AG04449 (cell line): ENCODE results near the gene ARRDC5.
"Not testable (repeated sequence)": the region's sequence is repeated elsewhere in the genome, so short reads cannot be mapped to it uniquely, and the experiment has no call there.

Source experiments
- CTCF ChIA-PET: fragments of 350-600 bp; formaldehyde crosslinking; extraction: SDS; loops from one replicate; lab custom pipeline; 2021; ENCODE audit warnings: antibody characterized with exemption; lab: Yijun Ruan, JAX
- POLR2A ChIA-PET: fragments of 400-600, 350-600 bp; formaldehyde crosslinking; extraction: SDS; loops from one replicate; lab custom pipeline; 2020; ENCODE audit warnings: antibody characterized with exemption, inconsistent platforms; lab: Yijun Ruan, JAX
- DNase-seq: peaks from one replicate; pipeline ENCODE4 v3.0.0-alpha.2; 2010; ENCODE audit warnings: low read depth, low spot score
- H3K4me3 ChIP-seq: 2 replicates; pipeline ENCODE4 v1.5.1; 2011; ENCODE audit warnings: low read depth, mild to moderate bottlenecking, control low read depth, low read length
- CTCF ChIP-seq: IDR thresholded peaks from one replicate; pipeline ENCODE4 v1.5.1; 2011; ENCODE audit warnings: mild to moderate bottlenecking, moderate library complexity, low read length, control low read depth, inconsistent platforms; ENCODE audit not compliant: insufficient read depth; ENCODE audit errors: missing control alignments

ARRDC5 gene

GRCh38 chr19:4867534-4868285, 35.0 kb downstream of the ARRDC5 start, which contains the start of gene PLIN3:
Gene PLIN3 (minus strand): TSS chr19:4867667. CDS start chr19:4861394, 6,273 bp downstream.
- no peak for TF ChIP-seq CTCF
- DNase-seq = peak; percentile 59
- peak within 1 kb of the TSS; percentile 88 for H3K4me3 ChIP-seq
- ChIA-PET POLR2A (interaction anchor here (0.6 to 4.1 kb wide), 12 partner anchors 9 to 169 kb away, joined by 3 to 23 read pairs (median 3); partner anchors contain the start of genes FEM1A and KDM4B), CTCF (interaction anchor here (0.8 to 11.6 kb wide), 10 partner anchors 14 to 163 kb away, joined by 3 to 129 read pairs (median 6); partner anchors contain the start of gene FEM1A)

- no peak for DNase-seq
- ChIA-PET POLR2A (interaction anchor here (0.8 to 4.1 kb wide), 8 partner anchors 8 to 76 kb away, joined by 3 to 23 read pairs (median 4); partner anchors contain the start of gene FEM1A), CTCF (interaction anchor here (0.8 to 11.6 kb wide), 9 partner anchors 13 to 164 kb away, joined by 3 to 129 read pairs (median 7); partner anchors contain the start of gene FEM1A)
- TF ChIP-seq CTCF = no peak
- H3K4me3 ChIP-seq = peak overlapping the region; percentile 88
Observed at GRCh38 chr19:4866595-4867424, 35.9 kb downstream of the ARRDC5 start.

- no peak overlapping the region for H3K4me3 ChIP-seq
- TF ChIP-seq CTCF = no peak
- POLR2A ChIA-PET = interaction anchor here (0.6 to 0.7 kb wide), 2 partner anchors 24 to 170 kb away, joined by 3 to 5 read pairs; no protein-coding TSS in a partner anchor
- DNase-seq = no peak
- CTCF ChIA-PET = interaction anchor here (1.6 to 4.7 kb wide), 2 partner anchors 10 to 52 kb away, joined by 5 to 48 read pairs; no protein-coding TSS in a partner anchor
Observed at GRCh38 chr19:4861147-4861546, 41.5 kb downstream of the ARRDC5 start.

DNA sequence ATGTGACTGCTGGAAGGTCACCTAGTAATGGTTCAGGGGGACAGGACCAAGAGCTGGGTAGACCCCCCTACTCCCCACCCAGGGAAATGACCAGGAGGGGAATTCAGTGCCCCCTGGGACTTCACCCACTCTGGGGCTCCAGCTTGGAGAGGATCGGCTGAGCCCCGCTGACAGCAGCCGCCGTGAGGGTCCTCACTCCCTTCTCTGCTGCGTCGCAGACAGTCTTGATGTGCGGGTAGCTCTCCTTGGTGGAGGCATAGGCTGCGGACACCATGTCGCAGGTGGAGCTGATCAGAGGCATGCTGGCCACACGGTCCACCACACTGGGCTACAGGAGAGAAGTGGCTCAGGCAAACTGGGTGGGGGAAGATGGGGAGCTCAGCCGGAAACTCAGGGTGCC, 43.0 kb downstream of the ARRDC5 start:
- H3K4me3 ChIP-seq = no peak overlapping the region
- ChIA-PET CTCF (interaction anchor here (1.5 to 18.9 kb wide), 4 partner anchors 8 to 171 kb away, joined by 6 to 336 read pairs (median 85); partner anchors contain the start of gene PLIN3), POLR2A (interaction anchor here (0.7 to 1.2 kb wide), 2 partner anchors 50 to 52 kb away, joined by 3 to 5 read pairs; no protein-coding TSS in a partner anchor)
- no peak for DNase-seq
- TF ChIP-seq CTCF = no peak

DNA sequence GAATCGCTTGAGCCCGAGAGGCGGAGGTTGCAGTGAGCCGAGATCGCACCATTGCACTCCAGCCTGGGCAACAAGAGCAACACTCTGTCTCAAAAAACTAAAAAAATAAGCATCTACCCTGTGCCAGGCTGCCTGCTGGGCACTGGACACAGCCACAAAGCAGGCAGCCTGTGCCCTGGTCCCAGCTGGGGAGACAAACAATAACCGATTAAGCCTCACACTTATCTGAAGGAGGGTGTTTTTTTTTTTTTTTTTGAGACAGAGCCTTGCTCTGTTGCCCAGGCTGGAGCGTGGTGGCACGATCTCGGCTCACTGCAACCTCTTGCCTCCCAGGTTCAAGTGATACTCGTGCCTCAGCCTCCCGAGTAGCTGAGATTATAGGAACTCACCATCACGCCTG, 46.2 kb downstream of the ARRDC5 start:
- CTCF ChIA-PET = interaction anchor here (1.2 to 18.9 kb wide), 3 partner anchors 12 to 175 kb away, joined by 3 to 336 read pairs (median 122); partner anchors contain the start of gene PLIN3
- H3K4me3 ChIP-seq, DNase-seq: not testable (repeated sequence)
- POLR2A ChIA-PET = interaction anchor here (3.1 kb wide), 1 partner anchor 10 kb away, joined by 19 read pairs; the partner anchor contains the start of gene PLIN3

DNA sequence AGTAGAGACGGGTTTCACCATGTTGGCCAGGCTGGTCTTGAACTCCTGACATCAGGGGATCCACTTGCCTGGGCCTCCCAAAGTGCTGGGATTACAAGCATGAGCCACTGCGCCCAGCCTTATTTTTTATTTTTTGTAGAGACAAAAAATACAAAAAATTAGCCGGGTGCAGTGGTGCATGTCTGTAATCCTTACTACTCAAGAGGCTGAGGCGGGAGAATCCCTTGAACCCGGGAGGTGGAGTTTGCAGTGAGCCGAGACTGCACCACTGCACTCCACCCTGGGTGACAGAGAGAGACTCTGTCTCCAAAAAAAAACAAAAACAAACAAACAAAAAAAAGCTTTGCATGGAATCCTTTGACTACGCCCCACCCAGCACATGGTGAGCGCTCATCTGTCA, 49.2 kb downstream of the ARRDC5 start:
- ChIA-PET CTCF (interaction anchor here (4.8 to 18.9 kb wide), 3 partner anchors 8 to 45 kb away, joined by 48 to 336 read pairs (median 122); partner anchors contain the start of gene PLIN3), POLR2A (interaction anchor here (0.8 to 3.1 kb wide), 2 partner anchors 13 to 58 kb away, joined by 3 to 19 read pairs; partner anchors contain the start of gene PLIN3)
- not testable (repeated sequence) for H3K4me3 ChIP-seq, DNase-seq
